ENCODE results near the gene TMEM184C. TPM values are rescaled to one million over a fixed set of nuclear protein-coding genes. Genes with fewer than 3 reads are reported as not detected.

The TMEM184C gene
- total RNA-seq, 1 donor from 2014 or later, result 27.9 TPM

GRCh38 chr4:147578593-147578992 lies 38.6 kb upstream of the TMEM184C start:
- Mint-ChIP-seq H3K36me3 (ENCODE audit: low read depth) (no peaks in the 10 kb centered on the region), H3K9me3 (peaks cover 3% of the 10 kb centered on the region), H3K4me3 (no peak overlapping the region), H3K27ac (no peak overlapping the region), H3K4me1 (no peaks in the 10 kb centered on the region), H3K27me3 (peaks cover 6% of the 10 kb centered on the region)
- ATAC-seq (ENCODE audit: low read depth) (no peak), DNase-seq (no peak)
- ChIA-PET CTCF (no interaction called here), POLR2A (no interaction called here)
- intact Hi-C loops (cut with micrococcal nuclease), result no loop called here
- TF ChIP-seq CTCF (IDR thresholded peaks at IDR 0.05), result no peak

GRCh38 chr4:147580396-147580795 lies 36.8 kb upstream of the TMEM184C start:
- H3K4me1 Mint-ChIP-seq, result no peaks in the 10 kb centered on the region
- ChIA-PET CTCF (interaction anchor here (1.1 kb wide), 1 partner anchor 8 kb away, joined by 3 read pairs; no protein-coding TSS in a partner anchor), POLR2A (no interaction called here)
- peaks cover 9% of the 10 kb centered on the region for H3K9me3 Mint-ChIP-seq
- peaks cover 16% of the 10 kb centered on the region for H3K27me3 Mint-ChIP-seq
- no peak for TF ChIP-seq CTCF (IDR thresholded peaks at IDR 0.05)
- DNase-seq (no peak), ATAC-seq (ENCODE audit: low read depth) (no peak)
- H3K27ac Mint-ChIP-seq, result no peak overlapping the region
- H3K4me3 Mint-ChIP-seq, result no peak overlapping the region
- intact Hi-C loops (cut with micrococcal nuclease), result no loop called here
- no peaks in the 10 kb centered on the region for H3K36me3 Mint-ChIP-seq (ENCODE audit: low read depth)

DNA sequence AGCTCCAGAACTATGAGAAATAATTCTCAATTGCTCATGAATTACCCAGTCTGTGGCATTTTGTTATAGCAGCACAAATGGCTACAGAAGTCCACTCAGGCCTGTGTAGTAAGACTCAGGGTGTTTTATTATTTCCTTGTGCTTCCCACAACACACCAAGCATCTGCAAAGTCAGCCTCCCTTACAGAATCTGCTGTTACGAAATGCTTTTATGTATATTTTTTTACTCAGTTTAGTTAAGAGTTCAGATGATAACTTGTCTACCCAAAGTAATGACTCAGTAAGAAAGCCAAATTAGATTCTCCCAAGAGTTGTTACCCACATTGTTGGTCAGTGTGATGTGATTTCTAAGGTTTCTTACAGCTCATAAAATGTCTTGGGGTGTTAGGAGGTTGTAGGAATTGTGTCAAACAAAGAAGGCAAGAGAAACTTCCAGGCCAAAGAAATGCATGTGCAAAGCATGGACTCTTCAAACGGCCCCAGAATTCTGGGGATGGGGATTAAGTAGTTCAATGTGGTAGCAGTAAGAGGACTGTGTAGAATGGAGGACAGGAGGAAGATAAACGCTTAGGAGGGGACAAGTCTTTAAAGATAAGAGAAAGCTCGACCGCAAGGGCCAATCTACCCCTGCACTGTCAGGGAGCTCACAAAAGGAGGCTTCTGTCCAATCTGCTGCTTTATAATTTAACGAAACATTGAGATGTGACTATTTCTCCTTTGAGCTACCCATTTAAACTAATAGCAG lies 35.4 kb upstream of the TMEM184C start:
- peaks cover 9% of the 10 kb centered on the region for H3K9me3 Mint-ChIP-seq
- H3K27me3 Mint-ChIP-seq, result peaks cover 19% of the 10 kb centered on the region
- H3K27ac Mint-ChIP-seq, result no peak overlapping the region
- no peak for DNase-seq
- peaks cover 2% of the 10 kb centered on the region for H3K36me3 Mint-ChIP-seq (ENCODE audit: low read depth)
- intact Hi-C loops (cut with micrococcal nuclease), result no loop called here
- H3K4me3 Mint-ChIP-seq, result no peak overlapping the region
- TF ChIP-seq CTCF (IDR thresholded peaks at IDR 0.05), result no peak
- no peak for ATAC-seq (ENCODE audit: low read depth)
- H3K4me1 Mint-ChIP-seq, result no peaks in the 10 kb centered on the region
- CTCF ChIA-PET, result no interaction called here
- POLR2A ChIA-PET, result no interaction called here

DNA sequence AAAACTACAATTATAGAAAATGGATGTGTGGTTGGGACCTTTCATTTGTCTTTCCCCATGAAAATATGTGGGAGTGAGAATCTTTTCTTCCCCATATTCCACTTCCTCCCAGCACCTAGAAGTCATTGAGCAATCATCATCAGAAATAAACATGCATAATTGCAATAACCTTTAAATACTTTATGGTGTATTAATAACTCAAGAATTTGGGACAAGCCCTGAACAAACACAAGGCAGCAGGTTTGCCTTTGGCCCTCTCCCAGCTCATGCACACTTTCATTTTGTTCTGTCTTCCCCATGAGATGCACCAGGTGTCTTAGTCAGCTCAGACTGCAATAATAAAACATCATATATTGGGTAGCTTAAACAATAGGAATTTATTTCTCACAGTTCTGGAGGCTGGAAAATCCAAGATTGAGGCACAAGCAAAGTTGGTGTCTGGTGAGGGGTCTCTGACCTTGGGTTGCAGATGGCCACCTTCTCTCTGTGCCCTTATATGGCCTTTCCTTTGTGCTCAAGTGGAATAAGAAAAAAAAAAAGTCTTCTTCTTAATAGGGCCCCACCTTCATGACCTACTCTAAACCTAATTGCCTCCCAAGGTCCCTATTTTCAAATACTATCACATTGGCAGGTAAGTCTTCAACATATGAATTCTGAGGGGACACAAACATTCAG lies 34.7 kb upstream of the TMEM184C start:
- Mint-ChIP-seq H3K36me3 (ENCODE audit: low read depth) (peaks cover 2% of the 10 kb centered on the region), H3K27ac (no peak overlapping the region), H3K9me3 (peaks cover 9% of the 10 kb centered on the region), H3K4me3 (no peak overlapping the region), H3K4me1 (no peaks in the 10 kb centered on the region), H3K27me3 (peaks cover 16% of the 10 kb centered on the region)
- no peak for TF ChIP-seq CTCF (IDR thresholded peaks at IDR 0.05)
- DNase-seq (no peak), ATAC-seq (ENCODE audit: low read depth) (no peak)
- ChIA-PET CTCF (no interaction called here), POLR2A (no interaction called here)
- intact Hi-C loops (cut with micrococcal nuclease), result no loop called here

- Mint-ChIP-seq H3K27me3 (peaks cover 16% of the 10 kb centered on the region), H3K27ac (no peak overlapping the region), H3K9me3 (peaks cover 9% of the 10 kb centered on the region), H3K4me1 (no peaks in the 10 kb centered on the region), H3K4me3 (no peak overlapping the region), H3K36me3 (ENCODE audit: low read depth) (peaks cover 2% of the 10 kb centered on the region)
- no peak for DNase-seq
- intact Hi-C loops (cut with micrococcal nuclease), result no loop called here
- CTCF ChIA-PET, result no interaction called here
- TF ChIP-seq CTCF (IDR thresholded peaks at IDR 0.05), result no peak
- ATAC-seq (ENCODE audit: low read depth), result no peak
- POLR2A ChIA-PET, result no interaction called here
Observed at GRCh38 chr4:147583876-147584275, 33.3 kb upstream of the TMEM184C start.
